Measurements from ENCODE around the gene FAM229A.
"Not testable (repeated sequence)": the region's sequence is repeated elsewhere in the genome, so short reads cannot be mapped to it uniquely, and the experiment has no call there.

Gene FAM229A, protein sequence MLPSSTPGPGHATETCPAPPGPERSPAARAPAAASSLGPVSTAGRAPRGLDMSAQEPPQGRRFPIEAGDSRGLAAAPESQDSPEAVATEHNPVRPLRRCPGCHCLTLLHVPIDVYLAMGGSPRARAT

DNA sequence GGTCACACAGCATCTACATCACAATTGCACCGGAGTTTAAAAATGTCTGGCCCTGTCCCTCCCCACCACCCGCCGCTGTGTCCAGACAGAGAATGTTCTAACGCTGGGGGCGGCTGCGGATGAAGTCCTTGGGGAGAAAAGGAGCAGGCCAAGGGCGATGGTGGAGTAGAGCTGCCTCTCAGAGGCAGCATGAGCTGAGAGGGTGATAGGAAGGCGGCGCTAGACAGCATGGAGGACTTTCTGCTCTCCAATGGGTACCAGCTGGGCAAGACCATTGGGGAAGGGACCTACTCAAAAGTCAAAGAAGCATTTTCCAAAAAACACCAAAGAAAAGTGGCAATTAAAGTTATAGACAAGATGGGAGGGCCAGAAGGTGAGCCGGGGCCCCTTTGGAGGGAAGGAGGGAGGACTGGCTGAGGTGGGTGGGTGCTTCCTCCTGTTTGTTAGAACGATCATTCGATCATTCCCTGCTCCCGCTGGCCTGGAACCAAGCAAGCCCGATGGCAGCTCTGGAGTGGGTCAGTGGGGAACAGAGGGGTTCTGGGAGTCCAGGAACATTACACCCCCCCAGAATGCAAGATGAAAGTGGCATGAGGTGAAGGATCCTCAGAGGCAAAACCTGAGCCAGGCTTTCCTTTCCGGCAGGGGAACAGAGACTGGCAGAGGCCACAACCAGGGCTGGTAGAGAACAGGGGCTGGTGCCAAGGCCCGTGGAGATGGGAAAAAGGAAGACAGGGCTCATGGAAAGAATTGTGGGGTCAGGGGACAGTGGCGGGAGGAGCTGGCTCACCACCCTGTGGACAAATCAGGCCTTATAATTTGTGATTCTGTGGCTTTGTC is at the start of gene FAM229A, which contains the start of gene TSSK3:
FAM229A (minus strand) TSS at position 12 of the 840 bp plus-strand sequence. CDS start 394 bp downstream, outside the sequence.
TSSK3 (plus strand) TSS at position 66 of the 840 bp plus-strand sequence; CDS start at position 229, 163 bp downstream.
- no peak for DNase-seq (ENCODE audit: low read depth, low spot score)

DNA sequence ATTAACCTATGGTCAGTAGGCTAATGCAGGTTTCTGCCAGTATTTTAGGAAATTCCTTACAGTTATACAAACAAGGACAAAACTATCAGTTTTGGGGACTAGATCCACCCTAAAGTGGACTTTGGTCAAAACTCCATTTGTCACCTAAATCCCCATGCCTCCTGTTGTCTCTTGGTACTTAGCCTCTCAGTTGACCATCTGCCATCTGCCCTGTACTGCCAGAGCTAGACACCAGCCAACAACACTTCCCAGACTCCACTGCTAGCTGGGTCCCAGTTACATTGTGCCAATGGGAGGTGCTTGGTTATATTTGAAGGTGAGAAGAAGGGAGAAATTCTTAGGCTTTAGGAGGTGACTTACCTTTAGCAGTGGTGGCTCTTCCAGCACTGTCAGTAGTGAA is 49.0 kb upstream of the FAM229A start:
- DNase-seq (ENCODE audit: low read depth, low spot score): no peak

DNA sequence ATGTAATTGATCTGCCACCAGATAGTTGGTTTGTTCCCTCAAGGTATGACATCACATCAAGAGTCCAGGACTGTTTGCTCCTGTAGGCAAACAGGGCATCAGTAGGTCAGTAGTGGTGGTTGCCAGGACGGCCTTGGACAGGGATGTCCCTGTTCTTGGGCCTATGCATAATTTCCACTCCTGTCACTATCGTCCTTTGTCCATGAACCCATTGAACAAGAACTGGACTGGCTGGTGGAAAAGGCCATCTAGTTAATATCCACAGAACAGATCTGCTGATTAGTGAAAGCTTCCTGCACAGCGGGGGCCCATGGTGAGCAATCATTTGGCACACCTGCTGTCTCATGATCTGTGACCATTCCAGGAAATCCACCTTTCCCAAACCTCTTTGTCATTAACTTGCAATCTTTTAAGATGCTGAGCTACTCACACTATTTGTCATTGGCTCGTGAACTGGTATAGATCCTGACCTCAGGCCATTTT is 44.4 kb upstream of the FAM229A start:
- DNase-seq (ENCODE audit: low read depth, low spot score): no peak

DNA sequence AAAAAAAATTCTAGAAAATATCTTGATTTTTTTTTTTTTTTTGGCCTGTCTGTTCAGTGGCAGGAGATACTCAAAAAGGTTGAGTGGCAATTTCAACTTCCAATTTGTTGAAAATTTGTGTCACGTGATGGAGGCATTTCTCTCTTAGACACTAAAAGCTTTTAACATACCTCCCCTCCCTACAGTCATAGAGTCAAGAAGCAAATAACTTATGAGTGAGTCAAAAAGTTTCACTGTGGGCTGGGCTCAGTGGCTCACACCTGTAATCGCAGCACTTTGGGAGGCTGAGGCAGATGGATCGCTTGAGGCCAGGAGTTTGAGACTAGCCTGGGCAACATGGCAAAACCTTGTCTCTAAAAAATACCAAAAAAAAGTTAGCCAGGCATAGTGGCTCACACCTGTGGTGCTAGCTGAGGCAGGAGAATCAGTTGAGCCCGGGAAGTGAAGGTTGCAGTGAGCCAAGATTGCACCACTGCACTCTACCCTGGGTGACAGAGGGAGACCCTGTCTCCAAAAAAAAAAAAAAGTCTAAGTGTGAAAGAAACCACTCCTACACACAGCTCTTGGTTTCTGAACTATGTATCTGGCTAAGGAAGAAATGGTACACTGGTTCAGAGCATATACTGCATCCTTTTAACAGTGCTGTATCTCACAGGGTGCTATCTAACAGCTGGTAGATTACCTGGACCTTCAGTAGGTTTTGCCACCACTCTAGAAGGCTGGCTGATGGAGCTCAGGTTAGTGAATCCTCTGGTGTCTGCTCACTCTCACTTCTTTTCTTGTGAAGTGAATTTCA is 43.6 kb upstream of the FAM229A start:
- DNase-seq (ENCODE audit: low read depth, low spot score): no peak

DNA sequence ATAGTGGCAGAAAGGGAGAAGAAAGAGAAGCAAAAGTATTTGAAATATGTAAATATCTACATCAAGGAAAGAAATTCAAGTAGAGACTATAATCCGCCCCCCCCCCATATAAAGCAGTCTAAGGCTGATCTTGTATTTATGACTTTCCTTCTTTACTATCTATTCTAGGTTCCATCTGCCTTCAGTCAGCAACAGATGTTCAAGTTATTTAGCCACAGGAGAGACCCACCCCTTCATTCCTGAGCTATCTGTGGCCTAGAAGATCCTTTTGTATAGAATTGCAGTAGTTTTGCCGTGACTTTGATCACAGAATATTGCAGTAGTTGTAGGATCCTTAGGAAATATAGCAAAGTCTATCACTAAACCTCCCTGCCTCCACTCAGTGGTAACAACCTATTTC is 42.7 kb upstream of the FAM229A start:
- DNase-seq (ENCODE audit: low read depth, low spot score): no peak

DNA sequence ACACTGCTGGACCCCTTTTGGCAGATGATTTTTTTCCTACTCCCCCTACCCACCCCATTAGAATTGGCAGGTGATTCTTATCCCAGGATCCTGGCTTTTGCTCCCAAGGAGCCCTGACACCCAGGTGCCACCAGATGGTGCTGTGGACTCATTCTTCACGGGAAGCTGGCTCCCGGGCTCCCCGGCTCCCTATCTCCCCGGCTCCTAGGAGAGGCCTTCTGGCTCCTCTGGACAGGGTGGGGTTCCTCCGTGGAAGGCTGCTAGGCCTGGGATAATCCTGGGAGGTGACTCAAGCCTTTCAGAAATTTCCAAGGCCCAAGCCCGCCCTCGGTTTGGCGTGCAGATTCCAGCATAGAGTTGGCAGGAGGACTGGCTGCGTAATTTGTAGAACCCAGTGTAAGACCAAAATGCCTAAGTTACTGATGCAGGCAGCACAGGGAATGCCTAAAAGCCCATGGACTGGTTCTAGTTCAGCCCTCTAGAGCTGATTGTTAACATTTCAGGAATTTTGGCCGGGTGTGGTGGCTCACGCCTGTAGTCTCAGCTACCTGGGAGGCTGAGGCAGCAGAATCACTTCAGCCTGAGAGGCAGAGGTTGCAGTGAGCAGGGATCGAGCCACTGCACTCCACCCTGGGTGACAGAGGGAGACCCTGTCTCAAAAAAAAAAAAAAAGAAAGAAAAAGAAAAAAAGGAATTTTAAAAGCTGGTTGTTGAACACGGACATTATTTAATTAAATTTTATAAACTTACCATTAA is 38.8 kb upstream of the FAM229A start:
- peak; percentile 54 for DNase-seq (ENCODE audit: low read depth, low spot score)

DNA sequence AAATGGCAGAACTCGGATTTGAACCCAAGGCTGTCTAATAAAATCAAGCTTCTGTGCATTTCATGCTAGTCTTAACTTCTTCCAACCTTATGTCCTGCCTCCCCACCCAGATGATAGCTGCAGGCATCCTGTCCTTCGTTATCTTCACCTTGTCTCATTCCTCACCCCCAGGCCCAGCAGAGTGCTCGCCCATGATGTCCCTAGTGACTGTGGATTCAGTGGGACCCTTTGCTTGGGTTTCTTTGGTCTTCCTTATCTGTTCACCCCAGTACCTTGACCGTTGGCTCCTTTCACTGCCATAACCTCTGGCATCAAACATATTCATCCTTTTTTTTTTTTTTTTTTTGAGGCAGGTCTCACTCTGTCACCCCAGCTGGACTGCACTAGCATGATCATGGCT is 37.6 kb upstream of the FAM229A start:
- DNase-seq (ENCODE audit: low read depth, low spot score): no peak

DNA sequence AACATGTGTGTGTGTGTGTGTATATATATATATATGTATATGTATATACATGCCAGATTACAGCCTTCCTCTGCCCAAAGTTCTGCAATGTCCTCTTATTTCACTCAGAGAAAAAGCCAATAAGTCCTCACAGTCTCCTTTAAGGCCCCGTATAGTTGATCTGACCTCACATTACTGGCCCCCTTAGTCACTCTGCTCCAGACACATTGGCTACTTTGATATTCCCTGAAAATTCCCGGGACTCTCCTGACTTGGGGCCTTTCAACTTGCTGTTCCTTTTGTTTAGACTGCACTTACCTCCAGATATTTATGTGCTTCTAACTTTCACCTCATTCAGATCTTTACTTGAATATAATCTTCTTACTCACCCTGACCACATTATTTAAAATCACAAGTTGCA is 36.1 kb upstream of the FAM229A start:
- DNase-seq (ENCODE audit: low read depth, low spot score): no peak

DNA sequence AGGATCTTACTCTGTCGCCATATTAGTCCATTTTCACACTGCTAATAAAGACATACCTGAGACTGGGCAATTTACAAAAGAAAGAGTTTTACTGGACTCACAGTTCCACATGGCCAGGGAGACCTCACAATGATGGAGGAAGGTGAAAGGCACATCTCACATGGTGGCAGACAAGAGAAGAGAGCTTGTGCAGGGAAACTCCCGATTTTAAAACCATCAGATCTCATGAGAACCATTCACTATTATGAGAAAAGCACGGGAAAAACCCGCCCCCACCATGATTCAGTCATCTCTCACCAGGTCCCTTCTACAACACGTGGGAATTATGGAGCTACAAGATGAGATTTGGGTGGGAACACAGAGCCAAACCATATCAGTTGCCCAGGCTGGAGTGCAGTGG is 34.2 kb upstream of the FAM229A start:
- not testable (repeated sequence) for DNase-seq (ENCODE audit: low read depth, low spot score)

DNA sequence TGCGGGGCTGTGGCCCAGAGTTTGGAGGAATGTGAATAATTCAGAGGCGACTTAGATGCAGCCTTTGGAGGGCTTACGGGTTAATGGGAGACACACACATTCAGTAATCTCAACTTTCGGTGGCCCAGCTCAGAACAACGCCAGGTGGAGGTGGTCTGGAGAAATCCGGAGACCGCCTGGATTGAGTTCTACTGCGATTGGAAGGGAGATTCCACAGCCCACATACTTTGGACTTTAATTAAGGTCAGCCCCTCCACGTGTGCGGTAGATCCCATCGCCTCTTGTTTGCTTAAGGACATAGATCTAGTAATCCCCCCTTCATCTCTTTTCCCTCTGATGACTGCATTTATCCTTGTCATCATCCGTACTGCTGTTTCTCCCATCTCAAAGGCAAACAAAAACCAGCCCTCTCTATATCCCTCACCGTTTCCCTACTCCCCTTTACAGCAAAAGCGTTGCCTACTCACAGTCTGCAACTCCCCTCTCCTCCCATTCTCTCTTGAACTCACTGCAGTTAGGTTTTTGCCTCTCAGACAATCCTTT is 32.7 kb upstream of the FAM229A start:
- DNase-seq (ENCODE audit: low read depth, low spot score): no peak

DNA sequence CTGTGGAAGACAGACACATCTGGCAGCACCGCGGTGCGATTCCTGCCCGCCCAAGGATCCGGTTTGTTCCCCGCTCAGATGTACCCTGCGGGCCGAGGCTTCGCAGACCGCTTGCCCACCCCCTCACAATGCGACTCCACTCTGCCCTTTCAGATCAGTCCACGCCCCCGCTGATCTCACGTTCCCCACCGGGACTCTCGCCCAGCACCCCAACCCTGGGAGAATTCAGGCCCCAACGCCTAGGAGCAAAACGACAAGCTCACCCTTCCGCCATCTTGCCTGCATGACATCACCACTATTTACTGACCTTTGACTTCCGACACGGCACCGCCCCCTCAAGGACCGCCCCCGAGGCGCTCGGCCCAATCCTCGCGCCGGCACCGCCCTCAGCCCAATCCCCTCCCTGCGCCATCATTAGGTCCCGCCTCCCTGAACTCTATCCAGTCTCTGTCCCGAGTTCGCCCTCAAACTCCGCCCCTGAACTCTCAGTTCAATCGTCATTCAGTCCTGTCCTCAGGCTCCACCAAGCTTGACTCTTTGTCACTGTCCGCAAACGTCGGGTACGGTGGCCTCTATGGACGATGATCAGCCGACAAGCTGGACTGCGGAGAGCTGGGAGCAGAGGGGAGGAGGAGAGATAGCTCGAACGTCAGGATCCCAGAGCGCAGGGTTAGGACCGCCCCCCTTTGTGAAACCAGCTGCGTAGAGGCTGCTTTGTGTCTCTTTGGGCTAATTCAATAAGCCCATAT is 32.0 kb upstream of the FAM229A start, which contains the start of gene BSDC1:
BSDC1 (minus strand) TSS at position 301 of the 749 bp plus-strand sequence; CDS start at position 274, 27 bp downstream.
- DNase-seq (ENCODE audit: low read depth, low spot score): peak; percentile 91

DNA sequence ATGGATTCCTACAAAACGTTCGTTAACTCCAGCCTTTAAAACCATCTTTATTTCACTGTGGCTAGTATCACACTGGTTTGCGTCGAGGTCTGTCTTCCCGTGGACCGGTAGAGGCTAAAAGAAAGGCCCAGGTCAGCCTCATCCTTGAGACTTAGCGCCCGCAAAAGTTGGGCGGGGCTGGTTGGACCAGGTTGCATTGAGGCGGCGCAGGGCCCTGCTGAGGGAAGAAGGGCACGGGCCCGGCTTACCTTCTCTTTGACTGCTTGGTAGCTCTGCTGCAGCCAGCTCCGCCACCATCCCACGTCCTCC is 31.5 kb upstream of the FAM229A start:
- DNase-seq (ENCODE audit: low read depth, low spot score): no peak

DNA sequence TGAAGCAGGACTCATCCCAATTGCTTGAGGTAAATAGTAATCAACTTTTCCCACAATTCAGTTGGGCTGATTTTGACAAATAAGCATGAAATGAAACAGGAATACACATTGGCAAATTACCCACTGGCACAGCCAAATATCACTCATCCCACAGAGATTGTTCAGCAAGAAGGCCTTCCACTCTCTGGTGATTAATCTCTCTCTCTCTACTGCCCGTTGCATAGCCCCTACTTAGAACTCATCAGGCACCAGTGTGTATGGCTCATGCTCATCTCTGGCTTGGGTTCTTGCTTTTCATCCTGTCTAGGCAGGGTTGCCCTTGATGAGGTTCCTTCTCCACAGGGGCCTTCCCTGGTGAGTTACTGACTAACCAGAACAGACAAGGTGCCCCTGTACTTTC is 30.9 kb upstream of the FAM229A start:
- DNase-seq (ENCODE audit: low read depth, low spot score): no peak

DNA sequence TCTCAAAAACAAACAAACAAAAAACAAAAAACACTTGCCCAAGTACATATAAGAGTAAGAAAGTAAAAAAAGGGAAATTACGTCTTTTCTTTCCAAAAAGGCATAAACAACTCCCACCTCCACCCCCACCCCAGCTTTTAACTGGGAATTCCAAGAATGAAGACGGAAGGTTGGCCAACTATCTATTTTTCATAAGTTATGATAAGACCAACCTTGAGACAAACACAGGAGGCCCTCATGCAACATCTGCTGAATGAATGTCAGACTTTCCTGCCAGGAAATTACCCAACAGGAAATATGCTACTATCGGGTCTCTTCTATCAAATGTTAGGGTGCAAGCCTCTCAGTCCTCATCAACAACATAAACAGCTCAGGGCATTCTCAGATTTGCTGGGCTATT is 30.0 kb upstream of the FAM229A start:
- DNase-seq (ENCODE audit: low read depth, low spot score): no peak

DNA sequence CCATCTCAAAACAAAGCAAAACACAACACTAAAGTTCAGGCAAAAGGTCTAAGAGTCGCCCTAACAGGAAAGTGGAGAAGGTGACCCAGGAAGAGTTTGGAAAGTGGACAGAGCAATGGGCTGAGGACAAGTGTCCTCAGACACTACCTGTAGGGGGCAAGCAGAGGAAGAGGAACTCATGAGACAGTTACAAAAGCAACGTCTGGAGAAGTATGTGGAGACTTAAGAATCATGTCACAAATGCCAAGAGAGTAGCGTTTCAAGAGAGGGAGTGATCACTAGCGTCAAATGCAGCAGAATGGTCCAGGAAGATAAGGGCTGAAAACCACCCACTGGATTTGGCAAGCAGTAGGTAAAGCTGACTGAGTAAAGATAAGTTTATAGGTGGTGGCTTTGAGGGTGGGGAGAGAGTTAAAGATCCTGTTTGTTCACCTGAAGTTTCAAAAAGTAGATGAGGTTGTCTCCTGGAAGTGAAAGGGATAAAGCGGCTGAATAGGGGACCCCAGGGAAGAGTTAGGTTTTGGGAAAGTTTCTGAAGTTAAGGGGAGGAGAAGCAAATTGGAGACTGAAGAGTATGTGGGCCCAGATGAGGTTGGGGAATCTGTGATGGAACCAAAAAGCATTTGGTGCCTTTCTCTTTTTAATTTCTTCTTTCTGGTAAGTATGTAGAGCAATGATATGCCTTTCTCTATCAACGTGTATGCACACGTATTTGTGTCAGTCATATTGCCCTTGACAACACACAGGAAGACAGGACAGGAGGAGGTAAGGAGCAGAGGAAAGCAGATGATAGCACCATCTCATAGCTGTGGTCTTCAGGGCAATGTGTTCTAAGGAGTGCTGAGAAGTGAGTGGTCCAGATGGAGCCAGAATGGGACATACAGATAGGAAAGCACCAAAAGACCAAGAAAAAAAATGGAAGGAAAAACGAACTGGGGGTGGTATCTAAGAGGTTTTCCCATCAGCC is 28.9 kb upstream of the FAM229A start:
- no peak for DNase-seq (ENCODE audit: low read depth, low spot score)

DNA sequence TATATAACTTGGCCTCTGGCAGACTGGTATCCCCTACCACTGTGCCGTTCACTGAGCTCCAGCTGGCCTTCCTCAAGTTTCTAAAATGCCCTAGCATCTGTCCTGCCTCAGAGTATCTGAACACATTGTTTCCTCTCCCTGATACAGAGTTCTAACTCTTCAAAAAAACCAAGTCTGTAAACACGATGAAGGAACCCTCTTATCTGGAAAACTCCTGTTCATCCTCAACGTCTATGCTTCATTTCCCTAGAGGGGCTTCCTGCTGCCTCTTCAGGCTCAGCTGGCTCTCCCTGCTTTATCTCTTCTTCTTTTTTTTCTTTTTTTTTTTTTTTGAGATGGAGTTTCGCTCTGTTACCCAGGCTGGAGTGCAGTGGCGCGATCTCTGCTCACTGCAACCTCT is 26.4 kb upstream of the FAM229A start:
- DNase-seq (ENCODE audit: low read depth, low spot score): no peak

DNA sequence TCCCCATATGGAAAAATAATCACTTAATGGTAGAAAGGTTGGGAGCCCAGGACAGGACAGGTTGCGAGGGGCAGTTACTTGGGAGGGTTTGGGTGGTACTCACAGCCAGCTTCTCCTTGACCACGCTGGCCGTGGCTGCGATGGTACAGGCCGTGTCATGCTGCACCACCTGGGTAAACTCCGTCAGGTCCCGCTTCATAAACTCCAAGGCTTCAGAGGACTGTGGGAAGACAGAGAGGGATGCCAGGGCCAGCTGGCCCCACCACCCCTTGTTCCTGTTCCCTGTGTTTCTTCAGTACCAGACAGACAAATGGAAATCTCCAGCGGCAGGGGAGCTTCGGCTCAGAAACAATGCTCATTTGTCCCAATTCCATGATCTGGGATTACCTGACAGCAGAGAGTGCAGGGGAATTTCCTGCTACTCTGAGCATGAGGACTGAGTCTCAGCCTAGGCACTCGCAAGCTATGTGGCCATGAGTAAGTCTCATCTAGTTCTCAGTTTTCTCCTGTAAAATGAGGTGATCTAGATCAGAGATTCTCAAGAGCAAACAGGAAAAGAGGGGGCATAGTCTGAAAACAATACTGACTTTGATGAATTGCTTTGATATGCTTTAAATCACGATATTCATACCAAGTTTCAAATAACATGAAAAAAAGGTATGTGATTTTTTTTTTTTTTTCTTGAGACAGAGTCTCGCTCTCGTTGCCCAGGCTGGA is 24.5 kb upstream of the FAM229A start:
- no peak for DNase-seq (ENCODE audit: low read depth, low spot score)

DNA sequence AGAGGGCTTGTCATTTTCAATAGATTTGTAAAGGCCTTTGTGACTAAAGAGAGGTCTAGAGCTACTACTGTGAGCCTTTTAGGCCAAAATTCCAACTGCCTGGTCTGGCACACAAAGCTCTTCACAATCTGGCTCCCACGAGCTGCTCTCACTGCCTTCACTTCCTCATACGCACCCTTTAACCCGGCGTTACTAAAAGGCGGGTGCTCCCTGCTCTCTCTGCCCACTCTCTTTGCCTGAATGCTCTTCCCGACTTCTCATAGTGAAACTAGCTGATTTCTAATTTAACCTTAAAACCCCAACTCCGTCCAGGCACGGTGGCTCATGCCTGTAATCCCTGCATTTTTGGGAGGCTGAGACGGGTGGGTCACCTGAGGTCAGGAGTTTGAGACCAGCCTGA is 17.8 kb upstream of the FAM229A start:
- no peak for DNase-seq (ENCODE audit: low read depth, low spot score)
